ENCODE measurements around the gene NOC2L. TPM values are rescaled to one million over a fixed set of nuclear protein-coding genes. Genes with fewer than 3 reads are reported as not detected.

The NOC2L gene
- total and polyA plus RNA-seq, 9 of the 15 experiments (the other 6 are each of a cell fraction or from before 2014, with no cell fraction given), result 4.0 to 410 (median 200) TPM

- H3K27ac ChIP-seq (ENCODE audit: extremely low read depth, low read depth, low read length), result no peak overlapping the region
- DNase-seq (ENCODE audit: extremely low read depth in 1 of 4, low spot score in 3 of 4), result peak; percentile 69 to 82 (median 70)
- no TSS peak for BruUV-seq (replicated peaks)
- H3K4me3 ChIP-seq, result no peak overlapping the region
- intact Hi-C loops (cut with micrococcal nuclease) (no loop called here), in situ Hi-C loops (cut with MboI) (no loop called here)
- ChIA-PET POLR2A (interaction anchor here (0.5 to 1.7 kb wide), 12 partner anchors 7 to 50 kb away, joined by 3 to 7 read pairs (median 4); partner anchors contain the start of gene PLEKHN1), CTCF (ENCODE audit: low intra/inter-chr PET ratio) (interaction anchor here (0.7 to 1.5 kb wide), 3 partner anchors 33 to 50 kb away, joined by 3 to 12 read pairs (median 3); no protein-coding TSS in a partner anchor)
- no peaks in the 10 kb centered on the region for H3K9me3 ChIP-seq (replicated peaks; ENCODE audit: control insufficient read depth, insufficient read depth, low read depth, low read length)
- peaks cover 20% of the 10 kb centered on the region; the same call in 1 of the 2 replicates for H4K20me1 ChIP-seq (replicated peaks; ENCODE audit: control insufficient read depth, insufficient read depth, low read length)
- H3K79me2 ChIP-seq (ENCODE audit: control insufficient read depth, insufficient read depth, low read length), result no peaks in the 10 kb centered on the region
- peak overlapping the region in 1 of 2 experiments; percentile 65; a peak in 2 of 4 replicates for H3K9ac ChIP-seq (ENCODE audit: insufficient read depth in 1 of 2, low read depth in 2 of 2, low read length in 2 of 2)
- peaks cover 11 to 20% of the 10 kb centered on the region in 2 experiments; a peak in 4 of 5 replicates for H3K27me3 ChIP-seq (ENCODE audit: control insufficient read depth in 2 of 2, insufficient read depth in 2 of 2, low read length in 2 of 2)
- H3K36me3 ChIP-seq (ENCODE audit: control insufficient read depth, insufficient read depth, low read length), result peaks cover 3% of the 10 kb centered on the region; the same call in 1 of the 3 replicates
- H3K9me1 ChIP-seq (ENCODE audit: control insufficient read depth, insufficient read depth, low read length), result no peaks in the 10 kb centered on the region
- peaks cover 28 to 89% of the 10 kb centered on the region in 2 experiments for H3K4me1 ChIP-seq (replicated peaks in 1 of 2; ENCODE audit: control insufficient read depth in 2 of 2, insufficient read depth in 2 of 2, low read length in 2 of 2)
- H3K4me2 ChIP-seq (ENCODE audit: insufficient read depth, low read length), result no peak overlapping the region
- peak; percentile 64 for ATAC-seq
- 32% methylated on average over 28 of the region's 30 CpGs for WGBS (ENCODE audit: insufficient coverage, low coverage, missing lambda C conversion rate)
- FAIRE-seq, result peak; percentile 65
- H2AFZ ChIP-seq (ENCODE audit: low read depth, low read length), result peak overlapping the region; percentile 40
- TF ChIP-seq CTBP1 (IDR thresholded peaks at IDR 0.05; ENCODE audit: borderline replicate concordance), result 0 out of 2 replicates have a peak, but pooled peaks have one; percentile 13
- TF ChIP-seq CEBPG (CRISPR knock-in tag; IDR thresholded peaks at IDR 0.05), result 0 out of 2 replicates have a peak, but pooled peaks have one; percentile 16
- no peak for TF ChIP-seq CEBPG (tag; conservative IDR thresholded peaks at IDR 0.05 in 1 of 2, IDR thresholded peaks at IDR 0.05 in 1 of 2)
- no peak for TF ChIP-seq MXI1 (IDR thresholded peaks at IDR 0.05; ENCODE audit: low read depth, low read length)
- TF ChIP-seq RBM39 (optimal IDR thresholded peaks at IDR 0.05; ENCODE audit: low read depth, low read length), result no peak
- TF ChIP-seq HMGN3 (IDR thresholded peaks at IDR 0.05; ENCODE audit: borderline replicate concordance, extremely low read depth, insufficient read length, low read depth, low read length), result peak; percentile 8
- TF ChIP-seq PCBP1 (IDR thresholded peaks at IDR 0.05; ENCODE audit: low read depth, low read length, poor library complexity, severe bottlenecking), result peak; percentile 6
- peak; percentile 89 for TF ChIP-seq ZNF766 (CRISPR knock-in tag; conservative IDR thresholded peaks at IDR 0.05)
- TF ChIP-seq ZNF140 (CRISPR knock-in tag; IDR thresholded peaks at IDR 0.05), result no peak
- TF ChIP-seq ZFX (CRISPR knock-in tag; IDR thresholded peaks at IDR 0.05), result peak; percentile 25; the same call in 1 of the 2 replicates
- TF ChIP-seq CEBPB (tag; IDR thresholded peaks at IDR 0.05), result 0 out of 2 replicates have a peak, but pooled peaks have one; percentile 26
- peak; percentile 56 to 85 for TF ChIP-seq E2F6 (IDR thresholded peaks at IDR 0.05; ENCODE audit: borderline replicate concordance in 1 of 2, extremely low read depth in 1 of 2, insufficient read depth in 1 of 2, insufficient read length in 1 of 2, low read depth in 1 of 2, low read length in 1 of 2, poor library complexity in 1 of 2, severe bottlenecking in 1 of 2)
- TF ChIP-seq PRPF4 (IDR thresholded peaks at IDR 0.05; ENCODE audit: insufficient read depth, low read depth, low read length, poor library complexity, severe bottlenecking), result no peak
- TF ChIP-seq BCOR (IDR thresholded peaks at IDR 0.05), result no peak
- TF ChIP-seq BRD9 (IDR thresholded peaks at IDR 0.05; ENCODE audit: low read depth, partially characterized antibody), result no peak
These were observed 20.2 kb downstream of the NOC2L start for GRCh38 chr1:938711-939489.
